Tibial artery (tissue), 4 donors: ENCODE data around the gene PTEN.

Experiments
- DNase-seq, 2 donors: peaks; one replicate each; pipeline ENCODE4 v3.0.0-alpha.2; 2019
- H3K27ac ChIP-seq, 2 donors: fragments of 200-600 bp; sonication (generic) in 1 of 2; 1 replicate in 1 of 2; 2 replicates in 1 of 2; pipeline ENCODE4 v1.5.1; 2018 to 2019; ENCODE audit warnings: mild to moderate bottlenecking in 1 of 2
- H3K27me3 ChIP-seq, 2 donors: fragments of 200-600 bp; sonication (generic) in 1 of 2; one replicate each; pipeline versions ENCODE4 v1.5.1 to v1.6.0; 2016 to 2019
- H3K36me3 ChIP-seq, 3 donors: fragments of 200-600 bp; sonication (generic) in 2 of 3; one replicate each; pipeline ENCODE4 v1.5.1; 2016 to 2019; ENCODE audit warnings: mild to moderate bottlenecking in 2 of 3
- H3K4me1 ChIP-seq, 4 donors: fragments of 200-600 bp; sonication (generic) in 2 of 4; 1 replicate in 3 of 4; 2 replicates in 1 of 4; pipeline ENCODE4 v1.5.1; 2016 to 2019
- H3K4me3 ChIP-seq, 2 donors: fragments of 200-600 bp; sonication (generic) in 1 of 2; 1 replicate in 1 of 2; 2 replicates in 1 of 2; pipeline ENCODE4 v1.5.1; 2018 to 2019; ENCODE audit warnings: mild to moderate bottlenecking in 2 of 2
- H3K9me3 ChIP-seq, 3 donors: fragments of 200-600 bp; sonication (generic) in 1 of 3; one replicate each; pipeline ENCODE4 v1.5.1; 2016 to 2019
- intact Hi-C: fragments of 100-400 bp; cut with DNase I; formaldehyde crosslinking; loops from one replicate; pipeline ENCODE4 v1.15.0; 2023; ENCODE audit warnings: low total_unique reads
- TF ChIP-seq, protein P1 (sequence below), 2 experiments: fragments of 200-600 bp in 1 of 2; fragments of 450-650 bp in 1 of 2; IDR thresholded peaks; one replicate each; pipeline ENCODE4 v1.5.1; 2017 to 2019; ENCODE audit warnings: antibody characterized with exemption in 2 of 2, mild to moderate bottlenecking in 1 of 2, moderate library complexity in 1 of 2

PTEN gene

DNA sequence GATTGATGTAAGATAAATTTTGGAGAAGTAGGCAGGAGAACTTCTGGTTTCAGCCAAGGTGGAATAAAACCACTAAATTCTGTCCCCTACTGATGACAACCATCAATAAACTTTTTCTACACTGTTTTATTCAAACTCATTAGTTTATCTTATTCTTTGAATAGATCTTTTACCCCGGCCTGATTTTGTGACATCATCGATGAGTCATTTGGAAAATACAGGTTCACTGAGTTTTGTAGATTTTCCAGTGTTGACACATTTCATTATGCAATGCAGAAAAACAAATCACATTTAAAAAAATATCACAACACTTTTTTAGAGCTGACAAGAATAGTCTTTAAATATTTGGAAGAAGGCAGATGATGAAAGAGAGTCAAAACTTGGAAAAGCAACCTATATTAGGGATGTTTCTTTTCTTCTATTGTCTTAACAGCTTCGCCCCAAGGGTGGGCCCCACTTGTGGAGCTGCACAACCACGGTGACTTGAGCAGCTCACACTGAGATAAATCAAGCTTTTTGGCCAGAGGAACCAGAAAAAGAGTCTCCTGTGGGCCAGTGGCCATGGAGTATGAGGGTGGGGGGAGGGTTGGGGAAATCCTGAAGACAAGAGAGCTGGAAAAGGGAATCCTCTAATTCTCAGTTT, 112.8 kb downstream of the PTEN start:
- H3K27ac ChIP-seq: no peak overlapping the region
- intact Hi-C loops: no loop called here
- H3K36me3 ChIP-seq: no peaks in the 10 kb centered on the region

DNA sequence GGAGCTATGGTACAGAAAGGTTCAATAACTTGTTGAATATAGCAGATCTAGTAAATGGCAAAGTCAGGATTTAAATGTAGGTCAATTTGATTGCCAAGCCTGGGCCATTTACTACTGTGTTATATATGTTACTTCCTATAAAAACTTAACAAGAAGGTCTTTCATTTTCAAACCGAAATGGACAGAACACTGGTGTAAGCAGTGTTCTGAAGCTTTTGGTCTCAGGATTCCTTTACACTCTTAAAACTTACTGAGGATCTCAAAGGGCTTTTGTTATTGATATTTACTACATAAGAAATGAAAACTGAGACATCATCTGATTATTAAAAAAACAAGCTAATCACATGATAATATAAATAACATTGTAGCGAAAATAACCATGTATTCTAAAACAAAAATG, 114.7 kb downstream of the PTEN start:
- Histone ChIP-seq H3K27ac (no peak overlapping the region), H3K36me3 (no peaks in the 10 kb centered on the region), H3K4me3 (no peak overlapping the region), H3K4me1 (peaks cover 0 to 18% (median 5%) of the 10 kb centered on the region in 4 donors), H3K9me3 (no peaks in the 10 kb centered on the region), H3K27me3 (no peaks in the 10 kb centered on the region)
- no peak for DNase-seq
- TF ChIP-seq, protein P1, sequence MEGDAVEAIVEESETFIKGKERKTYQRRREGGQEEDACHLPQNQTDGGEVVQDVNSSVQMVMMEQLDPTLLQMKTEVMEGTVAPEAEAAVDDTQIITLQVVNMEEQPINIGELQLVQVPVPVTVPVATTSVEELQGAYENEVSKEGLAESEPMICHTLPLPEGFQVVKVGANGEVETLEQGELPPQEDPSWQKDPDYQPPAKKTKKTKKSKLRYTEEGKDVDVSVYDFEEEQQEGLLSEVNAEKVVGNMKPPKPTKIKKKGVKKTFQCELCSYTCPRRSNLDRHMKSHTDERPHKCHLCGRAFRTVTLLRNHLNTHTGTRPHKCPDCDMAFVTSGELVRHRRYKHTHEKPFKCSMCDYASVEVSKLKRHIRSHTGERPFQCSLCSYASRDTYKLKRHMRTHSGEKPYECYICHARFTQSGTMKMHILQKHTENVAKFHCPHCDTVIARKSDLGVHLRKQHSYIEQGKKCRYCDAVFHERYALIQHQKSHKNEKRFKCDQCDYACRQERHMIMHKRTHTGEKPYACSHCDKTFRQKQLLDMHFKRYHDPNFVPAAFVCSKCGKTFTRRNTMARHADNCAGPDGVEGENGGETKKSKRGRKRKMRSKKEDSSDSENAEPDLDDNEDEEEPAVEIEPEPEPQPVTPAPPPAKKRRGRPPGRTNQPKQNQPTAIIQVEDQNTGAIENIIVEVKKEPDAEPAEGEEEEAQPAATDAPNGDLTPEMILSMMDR (IDR thresholded peaks at IDR 0.05): no peak
- intact Hi-C loops: no loop called here

More for the DNA sequence above, 112.8 kb downstream of the PTEN start:
- Histone ChIP-seq H3K4me1 (peaks cover 0 to 35% (median 8%) of the 10 kb centered on the region in 4 donors), H3K4me3 (no peak overlapping the region), H3K27me3 (no peaks in the 10 kb centered on the region), H3K9me3 (no peaks in the 10 kb centered on the region)
- TF ChIP-seq, protein P1 (IDR thresholded peaks at IDR 0.05): no peak
- DNase-seq: no peak

DNA sequence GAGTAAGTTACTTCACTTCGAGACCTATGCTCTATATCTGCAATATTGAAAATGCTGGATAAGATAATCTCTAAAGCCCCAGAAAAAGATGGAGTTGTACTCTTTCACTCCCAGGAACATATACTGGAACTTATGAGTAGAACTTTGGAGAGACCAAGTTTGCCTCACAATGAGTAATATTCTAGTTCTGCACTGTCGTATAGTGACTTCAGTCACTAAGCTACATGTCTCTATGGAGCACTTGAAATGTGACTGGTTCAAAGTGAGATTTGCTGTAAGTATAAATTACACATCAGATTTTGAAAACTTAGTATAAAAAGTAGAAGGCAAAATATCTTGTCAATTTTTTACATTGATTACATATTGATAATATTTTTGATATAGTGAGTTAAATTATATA, 116.4 kb downstream of the PTEN start:
- no peaks in the 10 kb centered on the region for H3K36me3 ChIP-seq
- H3K4me1 ChIP-seq: peaks cover 0 to 8% (median 3%) of the 10 kb centered on the region in 4 donors
- TF ChIP-seq, protein P1 (IDR thresholded peaks at IDR 0.05): no peak
- DNase-seq: no peak
- no peaks in the 10 kb centered on the region for H3K9me3 ChIP-seq
- intact Hi-C loops: no loop called here
- no peaks in the 10 kb centered on the region for H3K27me3 ChIP-seq
- no peak overlapping the region for H3K4me3 ChIP-seq
- H3K27ac ChIP-seq: no peak overlapping the region

DNA sequence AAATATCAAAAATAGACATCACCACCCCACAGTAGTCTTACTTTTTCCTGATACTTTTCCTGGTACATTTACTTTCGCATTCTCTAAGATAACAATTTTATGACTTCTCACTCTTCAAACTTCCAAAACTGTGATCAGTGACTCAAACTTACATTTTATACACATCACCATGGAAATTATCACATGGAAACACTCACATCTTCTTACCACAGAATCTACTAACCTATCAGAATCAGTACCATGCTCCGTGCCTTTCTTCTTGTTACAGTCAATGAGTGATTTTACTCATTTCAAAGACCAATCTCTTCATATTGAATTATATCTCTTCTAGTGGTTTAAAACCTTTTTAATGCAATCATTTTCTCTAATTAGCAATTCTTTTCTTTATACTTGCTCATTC, 120.3 kb downstream of the PTEN start:
- Histone ChIP-seq H3K4me1 (no peaks in the 10 kb centered on the region), H3K36me3 (no peaks in the 10 kb centered on the region), H3K9me3 (no peaks in the 10 kb centered on the region), H3K27me3 (no peaks in the 10 kb centered on the region), H3K4me3 (no peak overlapping the region), H3K27ac (no peak overlapping the region)
- TF ChIP-seq, protein P1 (IDR thresholded peaks at IDR 0.05): no peak
- intact Hi-C loops: no loop called here
- no peak for DNase-seq

DNA sequence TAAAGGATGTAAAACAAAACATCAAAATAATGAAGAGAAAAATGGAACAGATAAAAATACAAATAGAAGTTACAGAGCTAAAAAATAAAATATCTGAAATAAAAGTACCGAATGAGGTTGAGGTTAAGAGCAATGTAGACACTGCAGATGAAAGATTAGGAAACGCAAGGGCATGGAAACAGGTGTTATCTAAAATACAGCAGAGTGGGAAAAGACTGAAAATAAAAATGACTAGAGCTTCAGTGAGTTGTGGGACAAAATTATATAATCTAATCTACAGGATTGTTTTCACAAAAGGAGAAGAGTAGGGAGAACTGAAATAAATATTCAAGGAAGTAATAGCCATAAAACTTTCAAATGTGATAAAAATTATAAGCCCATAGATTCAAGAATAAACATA, 123.8 kb downstream of the PTEN start:
- TF ChIP-seq, protein P1 (IDR thresholded peaks at IDR 0.05): no peak
- Histone ChIP-seq H3K4me3 (no peak overlapping the region), H3K27ac (no peak overlapping the region), H3K36me3 (no peaks in the 10 kb centered on the region), H3K9me3 (no peaks in the 10 kb centered on the region), H3K4me1 (peaks cover 0 to 9% (median 0%) of the 10 kb centered on the region in 4 donors), H3K27me3 (no peaks in the 10 kb centered on the region)
- intact Hi-C loops: no loop called here
- no peak for DNase-seq

DNA sequence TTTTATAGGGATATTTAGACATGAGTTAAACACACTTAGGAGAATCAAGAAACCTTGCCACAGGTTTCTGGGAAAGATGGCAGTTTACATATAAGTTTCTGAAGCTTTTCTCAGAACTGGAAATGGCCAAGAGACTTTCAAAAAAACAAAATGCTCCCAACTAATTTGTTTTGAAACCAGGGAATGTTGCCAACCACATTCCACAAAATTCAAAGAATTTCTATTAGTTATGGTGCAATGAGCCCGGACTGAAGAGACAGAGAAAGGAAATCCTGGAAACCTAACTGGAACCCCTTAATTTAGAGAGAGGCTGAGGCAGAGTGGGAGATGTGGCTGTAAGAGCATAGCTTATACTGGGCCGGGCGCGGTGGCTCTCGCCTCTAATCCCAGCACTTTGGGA, 128.5 kb downstream of the PTEN start:
- intact Hi-C loops: no loop called here
- TF ChIP-seq, protein P1 (IDR thresholded peaks at IDR 0.05): no peak
- no peaks in the 10 kb centered on the region for H3K9me3 ChIP-seq
- peaks cover 0 to 9% (median 0%) of the 10 kb centered on the region in 4 donors for H3K4me1 ChIP-seq
- H3K27ac ChIP-seq: no peak overlapping the region
- no peak overlapping the region for H3K4me3 ChIP-seq
- no peaks in the 10 kb centered on the region for H3K27me3 ChIP-seq
- no peak for DNase-seq
- H3K36me3 ChIP-seq: no peaks in the 10 kb centered on the region
